A673 (cell line): ENCODE data around the gene QSOX2. TPM values are rescaled to one million over a fixed set of nuclear protein-coding genes. Genes with fewer than 3 reads are reported as not detected.

Source experiments
- BruUV-seq: library from RNA; stranded (reverse); fragments of 400-500 nt; replicated peaks from 2 replicates; lab custom pipeline; 2021; lab: Mats Ljungman, UMichigan
- CTCF ChIA-PET: fragments of 300-600 bp; sonication (Branson Sonifier 250); formaldehyde crosslinking; loops from one replicate; lab custom pipeline; 2022; ENCODE audit warnings: antibody characterized with exemption; lab: Charles Lee
- POLR2A ChIA-PET: fragments of 300-600 bp; sonication (Branson Sonifier 250); formaldehyde crosslinking; loops from one replicate; lab custom pipeline; 2022; ENCODE audit warnings: antibody characterized with exemption; ENCODE audit not compliant: low non-redundant PET; lab: Charles Lee
- DNase-seq: peaks from one replicate; pipeline ENCODE4 v3.0.0-alpha.2; 2015; ENCODE audit warnings: low spot score
- H3K27ac ChIP-seq: fragments of 200-600 bp; sonication (generic); 2 replicates; pipeline ENCODE4 v1.5.1; 2016; ENCODE audit warnings: mixed run types, low read depth, mild to moderate bottlenecking, mixed read lengths, antibody characterized with exemption, low read length; ENCODE audit not compliant: poor library complexity, severe bottlenecking
- H3K27me3 ChIP-seq: fragments of 200-600 bp; sonication (generic); replicated peaks from 2 replicates; pipeline ENCODE4 v1.6.1; 2017; ENCODE audit warnings: mixed run types, low read depth, mild to moderate bottlenecking, mixed read lengths, antibody characterized with exemption, low read length; ENCODE audit not compliant: insufficient read depth, poor library complexity
- H3K36me3 ChIP-seq: fragments of 200-600 bp; sonication (generic); 2 replicates; pipeline ENCODE4 v1.6.1; 2016; ENCODE audit warnings: mixed run types, mild to moderate bottlenecking, mixed read lengths, antibody characterized with exemption, low read length; ENCODE audit not compliant: insufficient read depth, poor library complexity, severe bottlenecking
- H3K4me1 ChIP-seq: fragments of 200-600 bp; sonication (generic); 2 replicates; pipeline ENCODE4 v1.6.1; 2017; ENCODE audit warnings: mixed run types, mild to moderate bottlenecking, mixed read lengths, antibody characterized with exemption, low read length; ENCODE audit not compliant: insufficient read depth, poor library complexity, severe bottlenecking
- H3K4me3 ChIP-seq: fragments of 200-600 bp; sonication (generic); 2 replicates; pipeline ENCODE4 v1.5.1; 2016; ENCODE audit warnings: low read depth, mixed run types, mild to moderate bottlenecking, mixed read lengths, low read length; ENCODE audit not compliant: poor library complexity, severe bottlenecking
- H3K9me3 ChIP-seq: fragments of 200-600 bp; sonication (generic); 2 replicates; pipeline ENCODE4 v1.6.1; 2016; ENCODE audit warnings: mixed run types, low read depth, mild to moderate bottlenecking, mixed read lengths, antibody characterized with exemption, low read length; ENCODE audit not compliant: poor library complexity, severe bottlenecking
- EZH2 ChIP-seq: fragments of 200-600 bp; sonication (generic); IDR thresholded peaks from 2 replicates; pipeline ENCODE4 v1.6.1; 2017; ENCODE audit warnings: borderline replicate concordance, low read depth, mild to moderate bottlenecking, mixed read lengths, antibody characterized with exemption, low read length; ENCODE audit not compliant: poor library complexity, severe bottlenecking
- intact Hi-C: fragments of 100-400 bp; cut with micrococcal nuclease; formaldehyde crosslinking; loops from one replicate; pipeline ENCODE4 v1.10.0; 2022; ENCODE audit not compliant: unreplicated experiment
- total RNA-seq: library from RNA; stranded (reverse); gene quantifications from 2 replicates; pipeline ENCODE4 v1.2.3, GENCODE V29; 2021
- TF ChIP-seq, protein P1 (sequence below): fragments of 300-800, 200-600 bp; sonication (generic); conservative IDR thresholded peaks from 2 replicates; pipeline ENCODE4 v1.5.1; 2017; ENCODE audit warnings: low read depth, mild to moderate bottlenecking, antibody characterized with exemption, low read length, moderate library complexity, mixed read lengths

Gene QSOX2
- total RNA-seq, 1 experiment from 2014 or later = 43.7 TPM

DNA sequence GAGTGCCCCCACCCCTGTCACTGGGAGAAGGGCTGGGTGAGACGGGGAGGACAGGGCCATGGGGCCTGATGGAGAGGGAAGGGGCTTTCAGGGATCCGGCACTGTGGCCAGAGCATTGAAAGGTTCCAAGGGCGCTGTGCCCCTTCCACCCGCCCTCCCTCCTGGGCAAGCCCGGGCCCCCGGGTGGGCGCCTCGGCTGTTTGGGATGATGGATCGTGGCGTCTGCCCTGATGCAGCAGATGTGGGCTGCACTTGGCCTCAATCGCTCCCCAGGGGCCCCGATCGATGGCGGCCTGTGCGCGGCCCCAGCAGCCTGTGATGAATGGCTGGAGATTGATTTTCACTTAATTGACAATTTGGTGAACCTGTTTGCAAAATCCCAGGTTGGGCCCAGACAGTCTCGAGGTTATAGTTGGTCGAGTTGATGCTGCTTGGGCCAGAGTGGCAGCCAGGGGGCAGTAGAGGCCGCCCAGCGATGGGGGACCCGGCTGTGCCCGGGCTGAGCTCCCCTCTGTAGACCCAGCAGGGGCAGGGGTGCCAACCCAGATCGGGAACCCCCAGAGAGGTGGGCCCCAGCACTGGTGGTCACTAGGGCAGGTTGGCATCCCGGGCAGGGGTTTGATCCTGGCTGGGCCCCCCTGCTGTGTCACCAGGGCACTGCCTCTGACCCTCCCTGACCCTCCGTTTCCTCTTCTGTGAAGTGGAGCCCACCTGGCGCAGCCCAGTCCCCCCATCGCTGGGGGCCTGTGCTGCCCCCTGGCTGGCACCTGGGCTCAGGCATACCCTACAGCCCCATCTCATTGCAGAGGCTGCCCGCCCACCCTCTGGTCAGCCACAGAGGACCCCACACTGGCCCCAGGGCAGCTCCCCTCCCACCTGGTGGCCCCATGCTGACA, 75.4 kb downstream of the QSOX2 start:
- POLR2A ChIA-PET = no interaction called here
- H3K9me3 ChIP-seq = no peaks in the 10 kb centered on the region
- DNase-seq = peak; percentile 55
- no peaks in the 10 kb centered on the region for H3K4me1 ChIP-seq
- no TSS peak for BruUV-seq
- no peak overlapping the region for H3K4me3 ChIP-seq
- CTCF ChIA-PET = interaction anchor here (0.6 to 1.3 kb wide), 5 partner anchors 49 to 209 kb away, joined by 3 to 4 read pairs (median 3); partner anchors contain the start of gene UBAC1
- no peaks in the 10 kb centered on the region for H3K27me3 ChIP-seq
- TF ChIP-seq, protein P1, sequence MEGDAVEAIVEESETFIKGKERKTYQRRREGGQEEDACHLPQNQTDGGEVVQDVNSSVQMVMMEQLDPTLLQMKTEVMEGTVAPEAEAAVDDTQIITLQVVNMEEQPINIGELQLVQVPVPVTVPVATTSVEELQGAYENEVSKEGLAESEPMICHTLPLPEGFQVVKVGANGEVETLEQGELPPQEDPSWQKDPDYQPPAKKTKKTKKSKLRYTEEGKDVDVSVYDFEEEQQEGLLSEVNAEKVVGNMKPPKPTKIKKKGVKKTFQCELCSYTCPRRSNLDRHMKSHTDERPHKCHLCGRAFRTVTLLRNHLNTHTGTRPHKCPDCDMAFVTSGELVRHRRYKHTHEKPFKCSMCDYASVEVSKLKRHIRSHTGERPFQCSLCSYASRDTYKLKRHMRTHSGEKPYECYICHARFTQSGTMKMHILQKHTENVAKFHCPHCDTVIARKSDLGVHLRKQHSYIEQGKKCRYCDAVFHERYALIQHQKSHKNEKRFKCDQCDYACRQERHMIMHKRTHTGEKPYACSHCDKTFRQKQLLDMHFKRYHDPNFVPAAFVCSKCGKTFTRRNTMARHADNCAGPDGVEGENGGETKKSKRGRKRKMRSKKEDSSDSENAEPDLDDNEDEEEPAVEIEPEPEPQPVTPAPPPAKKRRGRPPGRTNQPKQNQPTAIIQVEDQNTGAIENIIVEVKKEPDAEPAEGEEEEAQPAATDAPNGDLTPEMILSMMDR = peak; percentile 88
- TF ChIP-seq EZH2 = no peak
- H3K27ac ChIP-seq = no peak overlapping the region
- intact Hi-C loops = loop anchor here (1.0 kb wide), 1 partner anchor 113 kb away; no protein-coding TSS in a partner anchor
- no peaks in the 10 kb centered on the region for H3K36me3 ChIP-seq

GRCh38 chr9:136169495-136169894, 76.1 kb downstream of the QSOX2 start:
- H3K27ac ChIP-seq = no peak overlapping the region
- intact Hi-C loops = no loop called here
- ChIA-PET POLR2A (no interaction called here), CTCF (no interaction called here)
- H3K4me3 ChIP-seq = no peak overlapping the region
- BruUV-seq = no TSS peak
- H3K4me1 ChIP-seq = no peaks in the 10 kb centered on the region
- DNase-seq = no peak
- no peaks in the 10 kb centered on the region for H3K36me3 ChIP-seq
- H3K9me3 ChIP-seq = no peaks in the 10 kb centered on the region
- TF ChIP-seq, protein P1 = no peak
- TF ChIP-seq EZH2 = no peak
- H3K27me3 ChIP-seq = no peaks in the 10 kb centered on the region

GRCh38 chr9:136163248-136163850, 82.3 kb downstream of the QSOX2 start:
- no peak for DNase-seq
- Histone ChIP-seq H3K27ac (no peak overlapping the region), H3K4me3 (no peak overlapping the region), H3K36me3 (no peaks in the 10 kb centered on the region), H3K9me3 (no peaks in the 10 kb centered on the region), H3K27me3 (no peaks in the 10 kb centered on the region), H3K4me1 (no peaks in the 10 kb centered on the region)
- TF ChIP-seq, protein P1 = no peak
- no peak for TF ChIP-seq EZH2
- intact Hi-C loops = no loop called here
- ChIA-PET CTCF (no interaction called here), POLR2A (no interaction called here)
- BruUV-seq = no TSS peak
